Measurements from ENCODE around the gene SLC32A1.

Gene SLC32A1

DNA sequence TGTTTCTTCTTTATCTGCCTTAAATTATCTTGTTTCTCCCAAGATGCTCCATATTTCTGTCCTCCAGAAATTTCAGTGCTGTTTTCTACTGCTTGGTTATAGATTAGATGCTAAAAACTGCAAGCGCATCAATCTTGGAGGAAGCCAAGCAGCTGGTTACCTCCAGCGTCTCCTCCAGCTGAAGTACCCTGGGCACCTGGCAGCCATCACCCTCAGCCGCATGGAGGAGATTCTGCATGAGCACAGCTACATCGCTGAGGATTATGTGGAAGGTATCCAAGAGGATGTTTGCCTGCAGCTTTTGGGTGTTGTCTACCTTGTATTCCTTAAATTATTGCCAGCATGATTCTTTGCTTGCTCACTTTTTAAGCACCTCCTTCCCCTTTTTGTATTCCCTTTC is 27.7 kb downstream of the SLC32A1 start:
- DNase-seq (ENCODE audit: low read depth) = no peak

DNA sequence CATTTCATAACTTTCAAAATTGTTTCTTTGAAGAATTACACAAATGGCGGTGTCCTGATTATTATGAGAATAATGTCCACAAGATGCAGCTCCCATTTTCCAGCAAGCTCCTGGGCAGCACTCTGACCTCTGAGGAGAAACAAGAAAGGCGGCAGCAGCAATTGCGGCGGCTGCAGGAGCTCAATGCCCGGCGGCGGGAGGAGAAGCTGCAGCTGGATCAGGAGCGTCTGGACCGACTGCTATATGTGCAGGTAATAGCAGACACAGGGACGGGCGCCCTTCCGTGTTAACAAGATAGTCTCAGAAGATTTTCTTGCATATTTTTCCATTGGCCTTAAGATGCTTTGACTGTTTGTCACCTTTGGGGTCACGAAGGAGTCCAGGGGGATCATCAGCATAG is 30.6 kb downstream of the SLC32A1 start:
- DNase-seq (ENCODE audit: low read depth) = no peak

GRCh38 chr20:38755324-38755910 is 31.1 kb downstream of the SLC32A1 start:
- no peak for DNase-seq (ENCODE audit: low read depth)

GRCh38 chr20:38757145-38757775 is 33.0 kb downstream of the SLC32A1 start:
- DNase-seq (ENCODE audit: low read depth) = no peak

- DNase-seq (ENCODE audit: low read depth) = no peak
Observed at GRCh38 chr20:38759106-38759505, 34.8 kb downstream of the SLC32A1 start.

DNA sequence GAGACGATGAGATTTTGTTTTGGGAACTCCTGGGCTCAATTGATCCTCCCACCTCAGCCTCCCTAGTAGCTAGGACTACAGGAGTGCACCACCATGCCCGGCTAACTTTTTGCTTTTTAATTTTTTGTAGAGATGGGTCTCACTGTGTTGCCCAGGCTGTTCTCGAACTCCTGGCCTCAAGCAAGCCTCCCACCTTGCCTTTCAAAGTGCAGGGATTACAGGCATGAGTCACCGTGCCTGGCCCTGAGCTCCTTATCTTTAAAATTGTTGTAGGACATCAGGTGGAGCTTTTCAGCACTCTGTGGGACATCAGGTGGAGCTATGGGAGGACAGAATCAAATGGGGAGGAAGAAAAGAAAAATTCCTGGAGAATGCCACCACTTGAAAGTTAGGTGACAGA is 36.7 kb downstream of the SLC32A1 start:
- DNase-seq (ENCODE audit: low read depth) = no peak

DNA sequence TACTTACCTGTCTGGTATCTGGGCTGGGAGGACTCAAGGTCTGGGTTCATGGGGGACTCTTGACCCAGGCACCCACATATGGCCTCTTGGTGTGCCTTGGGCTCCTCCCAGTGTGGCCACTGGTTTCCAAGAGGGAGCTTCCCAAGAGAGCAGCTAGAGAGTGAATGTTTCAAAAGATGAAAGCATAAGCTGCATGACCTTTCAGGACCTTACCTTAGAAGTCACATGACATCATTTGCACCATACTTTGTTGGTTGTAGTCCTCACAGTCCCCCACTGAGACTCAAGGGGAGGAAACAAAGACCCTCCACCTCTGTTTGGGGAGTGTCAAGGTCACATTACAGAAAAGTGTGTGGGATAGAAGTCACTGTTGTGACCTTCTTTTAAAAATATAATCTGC is 37.9 kb downstream of the SLC32A1 start:
- no peak for DNase-seq (ENCODE audit: low read depth)

GRCh38 chr20:38763616-38764015 is 39.3 kb downstream of the SLC32A1 start:
- DNase-seq (ENCODE audit: low read depth) = no peak

DNA sequence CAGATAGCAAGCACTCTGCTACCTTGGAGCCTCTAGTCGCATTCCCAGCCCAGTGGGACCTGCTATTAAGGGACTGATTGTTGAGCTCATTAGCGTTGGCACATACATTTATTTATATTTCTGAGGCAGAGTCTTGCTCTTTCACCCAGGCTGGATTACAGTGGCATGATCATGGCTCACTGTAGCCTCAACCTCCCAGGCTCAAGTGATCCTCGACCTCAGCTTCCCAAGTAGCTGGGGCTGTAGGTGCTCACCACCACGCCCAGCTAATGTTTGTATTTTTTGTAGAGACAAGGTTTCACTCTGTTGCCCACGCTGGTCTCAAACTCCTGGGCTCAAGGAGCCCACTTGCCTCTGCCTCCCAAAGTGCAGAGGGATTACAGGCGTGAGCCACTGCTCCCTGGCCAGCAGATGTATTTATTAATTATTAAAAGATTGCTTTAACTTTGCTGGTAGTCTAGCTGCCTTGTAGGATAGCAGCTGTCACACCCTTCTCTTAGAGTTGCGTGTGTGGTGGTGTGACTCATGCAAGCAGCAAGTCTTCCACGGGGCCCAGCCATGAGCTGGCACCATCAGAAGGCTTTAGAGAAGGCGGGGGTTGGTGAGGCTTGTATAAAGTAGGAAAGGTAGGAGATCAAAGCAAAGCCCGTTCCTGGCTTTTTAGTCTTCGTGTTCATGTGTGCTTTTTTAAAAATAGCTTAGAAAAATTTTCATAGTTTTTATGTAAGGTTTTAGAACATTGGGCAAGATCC is 40.5 kb downstream of the SLC32A1 start:
- peak; percentile 85 for DNase-seq (ENCODE audit: low read depth)

GRCh38 chr20:38766071-38766470 is 41.8 kb downstream of the SLC32A1 start:
- DNase-seq (ENCODE audit: low read depth) = peak; percentile 27

GRCh38 chr20:38769376-38770295 is 45.4 kb downstream of the SLC32A1 start:
- DNase-seq (ENCODE audit: low read depth) = no peak

DNA sequence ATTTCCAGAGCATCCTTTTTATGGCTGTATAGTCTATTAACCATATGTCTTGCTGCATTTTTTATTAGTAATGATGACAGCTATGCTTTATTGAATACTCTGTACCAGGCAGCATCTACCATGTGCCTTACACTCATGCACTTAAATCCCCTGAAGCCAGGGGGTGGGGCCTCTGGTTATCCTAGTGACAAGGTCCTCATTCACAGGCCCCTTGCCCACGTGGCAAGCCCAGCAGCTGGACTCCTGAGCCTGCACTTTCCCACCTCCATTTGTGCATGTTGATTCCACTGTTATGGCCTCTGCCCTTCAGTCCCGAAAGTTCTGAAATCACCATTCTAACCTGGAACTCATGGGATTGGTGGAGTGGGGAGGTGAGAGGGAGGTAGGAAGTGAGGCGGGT is 46.3 kb downstream of the SLC32A1 start:
- no peak for DNase-seq (ENCODE audit: low read depth)

DNA sequence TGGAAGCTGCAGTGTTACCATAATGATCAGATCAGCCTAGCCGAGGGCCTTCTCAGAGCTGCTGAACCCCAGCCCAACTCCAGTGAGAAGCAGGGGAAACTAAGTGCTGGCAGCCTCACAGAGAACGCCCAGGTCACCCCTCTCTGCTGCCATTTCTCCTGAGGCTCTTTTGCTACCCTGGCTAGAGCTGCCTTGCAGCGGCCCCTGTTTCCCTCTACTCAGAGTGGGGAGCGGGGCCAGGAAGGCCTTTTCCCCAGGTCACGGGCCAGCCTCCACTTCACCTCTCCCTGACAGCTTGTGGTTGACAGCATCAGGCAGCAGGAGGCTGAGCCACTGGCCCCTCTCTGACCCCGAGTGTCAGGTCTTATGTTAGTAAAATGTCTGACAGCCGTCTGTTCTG is 46.7 kb downstream of the SLC32A1 start:
- DNase-seq (ENCODE audit: low read depth) = no peak

GRCh38 chr20:38771621-38772020 is 47.3 kb downstream of the SLC32A1 start:
- no peak for DNase-seq (ENCODE audit: low read depth)

DNA sequence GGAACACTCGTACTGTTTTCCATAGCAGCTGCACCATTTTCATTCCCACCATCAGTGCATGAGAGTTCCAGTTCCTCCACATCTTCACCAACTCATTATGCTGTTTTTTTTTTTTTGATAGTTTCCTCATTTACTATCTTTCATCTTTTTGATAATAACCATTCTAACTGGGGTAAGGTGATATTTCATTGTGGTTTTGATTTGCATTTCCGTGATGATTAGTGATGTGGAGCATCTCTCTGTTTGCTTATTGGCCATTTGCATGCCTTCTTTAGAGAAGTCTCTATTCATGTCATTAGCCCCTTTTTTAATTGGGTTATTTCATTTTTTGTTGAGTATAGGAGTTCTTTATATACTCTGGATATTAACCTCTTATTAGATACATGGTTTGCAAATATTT is 49.9 kb downstream of the SLC32A1 start:
- DNase-seq (ENCODE audit: low read depth) = no peak

DNA sequence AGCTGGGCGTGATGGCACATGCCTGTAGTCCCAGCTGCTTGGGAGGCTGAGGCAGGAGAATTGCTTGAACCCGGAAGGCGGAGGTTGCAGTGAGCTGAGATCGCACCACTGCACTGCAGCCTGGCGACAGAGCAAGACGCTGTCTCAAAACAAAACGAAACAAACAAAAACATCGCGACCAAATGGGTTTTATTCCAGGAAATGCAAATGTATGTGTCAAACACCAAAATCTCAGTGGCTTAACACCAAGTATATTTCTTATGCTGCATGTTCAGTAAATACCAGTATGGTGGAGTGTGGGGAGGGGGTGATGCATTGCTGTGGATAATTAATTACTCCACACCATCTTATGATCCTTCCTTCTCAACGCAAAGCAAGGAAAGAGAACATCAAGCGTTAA is 52.1 kb downstream of the SLC32A1 start:
- no peak for DNase-seq (ENCODE audit: low read depth)
